CD4-positive, CD25-positive, alpha-beta regulatory T cell (primary cell): ENCODE measurements around the gene BLCAP. TPM values are rescaled to one million over a fixed set of nuclear protein-coding genes. Genes with fewer than 3 reads are reported as not detected.
"Not testable (repeated sequence)": the region's sequence is repeated elsewhere in the genome, so short reads cannot be mapped to it uniquely, and the experiment has no call there.

Experiments
- ATAC-seq, 2 donors: fragments of 150-1000 bp; cut with Tn5 transposase; one replicate each; pipeline ENCODE4 v1.10.0; 2021; ENCODE audit warnings: low read depth in 2 of 2, moderate number of reproducible peaks in 2 of 2, moderate library complexity in 1 of 2
- DNase-seq, 3 donors: peaks; one replicate each; pipeline versions ENCODE4 v3.0.0 to v3.0.0-alpha.2; 2012 to 2022; ENCODE audit warnings: mixed read lengths in 1 of 3
- H3K27ac ChIP-seq: one replicate; pipeline ENCODE4 v1.7.0; 2013; ENCODE audit warnings: mild to moderate bottlenecking, low read length; ENCODE audit not compliant: insufficient read depth, poor library complexity, severe bottlenecking
- H3K27me3 ChIP-seq: one replicate; pipeline ENCODE4 v1.7.0; 2013; ENCODE audit warnings: low read length; ENCODE audit not compliant: control insufficient read depth, insufficient read depth
- H3K36me3 ChIP-seq: one replicate; pipeline ENCODE4 v1.7.0; 2013; ENCODE audit warnings: mild to moderate bottlenecking, low read length, moderate library complexity; ENCODE audit not compliant: control insufficient read depth, insufficient read depth
- H3K4me1 ChIP-seq: 2 replicates; pipeline ENCODE4 v1.7.0; 2013; ENCODE audit warnings: mild to moderate bottlenecking, low read length; ENCODE audit not compliant: insufficient read depth, control insufficient read depth, poor library complexity, severe bottlenecking
- H3K4me3 ChIP-seq: one replicate; pipeline ENCODE4 v1.7.0; 2013; ENCODE audit warnings: low read depth, mild to moderate bottlenecking, low read length, moderate library complexity
- H3K9me3 ChIP-seq, 2 experiments: 1 replicate in 1 of 2; 2 replicates in 1 of 2; pipeline ENCODE4 v1.7.0; 2013; ENCODE audit warnings: low read length in 2 of 2, mild to moderate bottlenecking in 1 of 2, moderate library complexity in 1 of 2; ENCODE audit not compliant: control insufficient read depth in 2 of 2
- H3K27ac Mint-ChIP-seq, 3 donors: one replicate each; pipeline ENCODE4 v1.8.0; 2020 to 2022; ENCODE audit warnings: mild to moderate bottlenecking in 3 of 3, mixed read lengths in 3 of 3, moderate library complexity in 2 of 3
- H3K27me3 Mint-ChIP-seq: one replicate; pipeline ENCODE4 v1.8.0; 2022; ENCODE audit warnings: mild to moderate bottlenecking, mixed read lengths
- H3K36me3 Mint-ChIP-seq: one replicate; pipeline ENCODE4 v1.8.0; 2020; ENCODE audit warnings: mixed read lengths
- H3K4me1 Mint-ChIP-seq, 4 donors: one replicate each; pipeline ENCODE4 v1.8.0; 2020 to 2022; ENCODE audit warnings: mixed read lengths in 4 of 4, mild to moderate bottlenecking in 1 of 4
- H3K4me3 Mint-ChIP-seq, 4 donors: one replicate each; pipeline ENCODE4 v1.8.0; 2020 to 2022; ENCODE audit warnings: mild to moderate bottlenecking in 4 of 4, mixed read lengths in 4 of 4, moderate library complexity in 3 of 4
- H3K9me3 Mint-ChIP-seq, 7 donors: one replicate each; pipeline ENCODE4 v1.8.0; 2020 to 2022; ENCODE audit warnings: mixed read lengths in 7 of 7, mild to moderate bottlenecking in 3 of 7, moderate library complexity in 2 of 7
- polyA plus RNA-seq, 4 donors: library from polyadenylated mRNA; unstranded; fragments of 300-500 nt; fragmentation: Illumina TruSeq; gene quantifications; one replicate each; pipeline ENCODE4 v1.2.3, GENCODE V29; 2021
- total RNA-seq: library from RNA; stranded (reverse); gene quantifications from one replicate; pipeline ENCODE4 v1.2.3, GENCODE V29; 2022

BLCAP gene
- total and polyA plus RNA-seq, 5 donors from 2014 or later = 67.8 to 85.0 (median 78.3) TPM

GRCh38 chr20:37472435-37472834, 55.2 kb downstream of the BLCAP start:
- DNase-seq, H3K27ac ChIP-seq, H3K4me3 Mint-ChIP-seq, H3K27me3 ChIP-seq, H3K4me1 Mint-ChIP-seq, H3K4me1 ChIP-seq, H3K9me3 ChIP-seq, H3K9me3 Mint-ChIP-seq, H3K36me3 Mint-ChIP-seq, ATAC-seq, H3K4me3 ChIP-seq, H3K36me3 ChIP-seq, H3K27ac Mint-ChIP-seq: not testable (repeated sequence)
- H3K27me3 Mint-ChIP-seq = peaks cover 17% of the 10 kb centered on the region

DNA sequence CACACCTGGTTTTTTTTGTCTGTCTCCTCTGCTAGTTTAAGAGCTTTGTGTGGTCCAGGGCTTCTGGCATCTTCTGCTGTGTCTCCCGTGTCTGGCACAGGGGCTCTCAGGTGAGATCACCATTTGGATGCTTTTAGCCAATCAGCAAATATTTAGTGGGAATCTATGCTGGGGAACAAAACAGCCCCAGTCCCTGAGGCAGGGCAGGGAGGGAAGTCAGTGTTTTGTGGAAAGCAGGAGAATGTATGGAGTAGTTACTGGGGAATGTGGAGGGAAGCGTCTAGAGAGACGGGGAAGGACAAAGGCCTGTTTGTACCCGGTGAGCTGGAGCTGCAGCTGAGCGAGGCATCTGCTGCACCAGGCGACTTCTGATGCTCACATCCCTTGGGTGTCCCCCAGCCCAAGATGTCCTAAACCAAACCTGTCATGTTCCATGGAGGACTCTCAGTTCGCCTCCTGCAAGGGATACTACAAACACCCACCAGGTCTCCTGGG, 55.9 kb downstream of the BLCAP start:
- no peaks in the 10 kb centered on the region for H3K36me3 ChIP-seq
- DNase-seq = no peak
- Mint-ChIP-seq H3K27ac (no peak overlapping the region), H3K9me3 (peaks cover 0 to 7% (median 0%) of the 10 kb centered on the region in 7 donors), H3K4me3 (no peak overlapping the region), H3K36me3 (no peaks in the 10 kb centered on the region), H3K27me3 (peaks cover 17% of the 10 kb centered on the region), H3K4me1 (no peaks in the 10 kb centered on the region)
- H3K9me3 ChIP-seq = no peaks in the 10 kb centered on the region
- no peak for ATAC-seq
- no peak overlapping the region for H3K27ac ChIP-seq
- H3K4me1 ChIP-seq = no peaks in the 10 kb centered on the region
- H3K27me3 ChIP-seq = no peaks in the 10 kb centered on the region
- H3K4me3 ChIP-seq = no peak overlapping the region

GRCh38 chr20:37470190-37470589, 57.5 kb downstream of the BLCAP start:
- not testable (repeated sequence) for H3K27ac ChIP-seq, H3K4me3 ChIP-seq, ATAC-seq, H3K36me3 ChIP-seq, H3K9me3 Mint-ChIP-seq, DNase-seq, H3K36me3 Mint-ChIP-seq, H3K4me3 Mint-ChIP-seq, H3K9me3 ChIP-seq, H3K27ac Mint-ChIP-seq, H3K4me1 Mint-ChIP-seq, H3K27me3 ChIP-seq, H3K4me1 ChIP-seq
- peaks cover 14% of the 10 kb centered on the region for H3K27me3 Mint-ChIP-seq

- Mint-ChIP-seq H3K36me3 (no peaks in the 10 kb centered on the region), H3K9me3 (peaks cover 0 to 2% (median 0%) of the 10 kb centered on the region in 7 donors), H3K4me1 (no peaks in the 10 kb centered on the region), H3K4me3 (no peak overlapping the region), H3K27ac (peak overlapping the region in 1 of 3 donors; percentile 23), H3K27me3 (peaks cover 13% of the 10 kb centered on the region)
- Histone ChIP-seq H3K27me3 (no peaks in the 10 kb centered on the region), H3K4me1 (no peaks in the 10 kb centered on the region), H3K36me3 (no peaks in the 10 kb centered on the region), H3K9me3 (no peaks in the 10 kb centered on the region), H3K4me3 (no peak overlapping the region), H3K27ac (no peak overlapping the region)
- DNase-seq = no peak
- no peak for ATAC-seq
Measured at GRCh38 chr20:37469531-37469930, 58.1 kb downstream of the BLCAP start.

DNA sequence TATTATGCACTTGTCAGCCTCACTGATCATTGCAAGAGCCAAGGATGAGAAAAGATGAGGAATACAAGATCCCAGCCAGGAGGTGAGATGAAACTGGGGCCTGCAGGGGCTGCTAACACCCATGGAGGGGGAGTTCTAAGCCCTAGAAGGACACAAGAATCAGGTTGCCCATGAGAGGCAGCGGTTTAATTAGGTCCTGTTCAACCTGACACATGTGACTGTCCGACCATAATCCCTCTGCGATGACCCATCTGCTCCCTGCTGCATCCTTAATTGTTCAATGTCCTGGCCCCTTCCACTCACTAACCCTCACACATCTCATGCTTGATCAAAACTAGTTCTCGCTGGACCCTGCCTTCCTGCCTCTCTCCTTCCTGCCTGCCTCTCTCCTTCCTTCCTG, 58.8 kb downstream of the BLCAP start:
- H3K27me3 ChIP-seq = no peaks in the 10 kb centered on the region
- H3K36me3 ChIP-seq = no peaks in the 10 kb centered on the region
- Mint-ChIP-seq H3K4me3 (no peak overlapping the region), H3K9me3 (peaks cover 0 to 2% (median 0%) of the 10 kb centered on the region in 7 donors), H3K4me1 (no peaks in the 10 kb centered on the region), H3K27me3 (peaks cover 13% of the 10 kb centered on the region), H3K36me3 (no peaks in the 10 kb centered on the region), H3K27ac (no peak overlapping the region)
- ATAC-seq = no peak
- no peak for DNase-seq
- no peaks in the 10 kb centered on the region for H3K9me3 ChIP-seq
- H3K27ac ChIP-seq = no peak overlapping the region
- H3K4me1 ChIP-seq = no peaks in the 10 kb centered on the region
- no peak overlapping the region for H3K4me3 ChIP-seq

Other genes with a start within 250 kb of the BLCAP start
- 6.1 TPM for gene MANBAL, start 238.2 kb downstream of the BLCAP start, total RNA-seq
- 10 to 100 TPM; 20.0 to 32.4 (median 28.2) TPM for gene MANBAL, start 238.2 kb downstream of the BLCAP start, polyA plus RNA-seq
- 5.5 TPM for gene SRC, start 181.7 kb downstream of the BLCAP start, total RNA-seq
- under 1 TPM in 3 of 4 donors, not detected in 1; 0.29 to 0.56 (median 0.55) TPM for gene SRC, start 181.7 kb downstream of the BLCAP start, polyA plus RNA-seq
- not detected for gene NNAT, start 6.6 kb downstream of the BLCAP start, total RNA-seq
- not detected for gene NNAT, start 6.6 kb downstream of the BLCAP start, polyA plus RNA-seq
- 56.0 TPM for gene CTNNBL1, start 166.2 kb upstream of the BLCAP start, total RNA-seq
- 100 to 1,000 TPM in 1 of 4 donors, 10 to 100 TPM in 3; 80.1 to 117 (median 90.1) TPM for gene CTNNBL1, start 166.2 kb upstream of the BLCAP start, polyA plus RNA-seq